SJCRH30 (cell line): Measurements from ENCODE around the gene NOP53. TPM values are rescaled to one million over a fixed set of nuclear protein-coding genes. Genes with fewer than 3 reads are reported as not detected.
"Not testable (repeated sequence)": the region's sequence is repeated elsewhere in the genome, so short reads cannot be mapped to it uniquely, and the experiment has no call there.

Source experiments
- DNase-seq, 2 experiments: peaks; one replicate each; pipeline ENCODE4 v3.0.0-alpha.2; 2015 to 2020
- H3K27ac ChIP-seq: fragments of 250-450 bp; sonication (Bioruptor Pico); 2 replicates; pipeline ENCODE4 v1.5.1; 2020; ENCODE audit warnings: mild to moderate bottlenecking, moderate library complexity
- H3K27me3 ChIP-seq: fragments of 250-450 bp; sonication (Bioruptor Pico); 2 replicates; pipeline ENCODE4 v1.5.1; 2020; ENCODE audit warnings: mild to moderate bottlenecking, moderate library complexity
- H3K36me3 ChIP-seq: fragments of 250-450 bp; sonication (Bioruptor Pico); 2 replicates; pipeline ENCODE4 v1.5.1; 2020; ENCODE audit warnings: mild to moderate bottlenecking, moderate library complexity
- H3K4me1 ChIP-seq: fragments of 250-450 bp; sonication (Bioruptor Pico); 2 replicates; pipeline ENCODE4 v1.5.1; 2020; ENCODE audit warnings: mild to moderate bottlenecking, moderate library complexity
- H3K4me3 ChIP-seq: fragments of 250-450 bp; sonication (Bioruptor Pico); 2 replicates; pipeline ENCODE4 v1.5.1; 2020; ENCODE audit warnings: mild to moderate bottlenecking, moderate library complexity
- H3K9me3 ChIP-seq: fragments of 250-450 bp; sonication (Bioruptor Pico); replicated peaks from 2 replicates; pipeline ENCODE4 v1.5.1; 2020; ENCODE audit warnings: mild to moderate bottlenecking, moderate library complexity
- total RNA-seq: library from RNA; depleted of rRNA; stranded (reverse); fragments of >200 nt; shearing (Covaris generic); gene quantifications from 2 replicates; pipeline ENCODE4 v1.2.3, GENCODE V29; 2014

Gene NOP53
- total RNA-seq, 1 experiment from 2014 or later: 194 TPM

DNA sequence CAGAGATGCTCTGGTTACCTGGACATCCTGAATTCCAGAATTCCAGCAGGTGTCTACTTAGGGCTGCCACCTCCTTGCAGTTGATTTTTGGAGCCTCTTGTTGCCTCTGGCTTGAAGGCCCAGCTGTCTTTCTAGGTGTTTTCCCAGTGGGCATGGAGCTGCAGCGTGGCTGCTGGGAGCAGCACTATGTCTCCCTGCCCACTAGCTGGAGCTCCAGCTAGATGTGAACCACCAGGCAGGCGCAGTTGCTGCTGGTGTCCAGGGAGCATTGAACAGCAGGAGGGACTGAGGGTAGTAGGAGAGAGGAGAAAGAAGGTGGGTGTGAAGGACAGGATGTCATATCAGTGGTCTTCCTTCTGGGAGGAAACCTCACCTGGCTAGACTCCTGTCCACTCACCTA lies 23.3 kb downstream of the NOP53 start:
- peaks cover 11% of the 10 kb centered on the region for H3K4me1 ChIP-seq
- H3K9me3 ChIP-seq: no peaks in the 10 kb centered on the region
- H3K4me3 ChIP-seq: no peak overlapping the region
- no peak overlapping the region for H3K27ac ChIP-seq
- H3K27me3 ChIP-seq: no peaks in the 10 kb centered on the region
- no peaks in the 10 kb centered on the region for H3K36me3 ChIP-seq
- no peak for DNase-seq

DNA sequence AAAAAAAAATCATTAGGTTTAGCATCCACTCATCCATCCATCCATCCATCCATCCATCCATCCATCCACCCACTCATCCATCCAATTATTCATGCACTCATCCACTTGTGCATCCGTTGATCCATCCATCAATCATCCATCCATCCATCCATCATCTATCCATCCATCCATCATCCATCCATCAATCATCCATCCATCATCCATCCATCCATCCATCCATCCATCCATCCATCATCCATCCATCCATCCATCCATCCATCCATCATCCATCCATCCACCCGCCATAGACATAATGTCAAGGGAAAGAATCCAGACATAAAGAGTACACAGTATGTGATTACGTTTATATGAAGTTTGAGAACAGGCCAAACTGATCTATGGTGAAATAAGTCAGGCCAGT lies 24.2 kb downstream of the NOP53 start:
- Histone ChIP-seq H3K36me3 (no peaks in the 10 kb centered on the region), H3K27ac (no peak overlapping the region), H3K4me1 (peaks cover 18% of the 10 kb centered on the region), H3K27me3 (no peaks in the 10 kb centered on the region), H3K4me3 (no peak overlapping the region), H3K9me3 (no peaks in the 10 kb centered on the region)
- no peak for DNase-seq

DNA sequence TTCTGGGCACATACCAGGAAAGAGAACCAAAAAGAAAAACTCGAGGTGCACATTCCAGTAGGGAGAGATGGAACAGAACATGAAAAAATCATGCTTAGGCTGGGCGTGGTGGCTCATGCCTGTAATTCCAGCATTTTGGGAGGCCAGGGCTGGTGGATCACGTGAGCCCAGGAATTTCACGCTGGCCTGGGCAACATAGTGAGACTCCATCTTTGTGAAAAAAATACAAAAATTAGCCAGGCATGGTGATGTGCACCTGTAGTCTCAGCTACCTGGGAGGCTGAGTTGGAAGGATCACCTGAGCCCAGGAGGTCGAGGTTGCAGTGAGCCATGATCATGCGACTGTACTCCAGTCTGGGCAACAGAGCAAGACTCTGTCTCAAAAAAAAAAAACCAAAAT lies 25.9 kb downstream of the NOP53 start:
- not testable (repeated sequence) for H3K4me1 ChIP-seq, H3K36me3 ChIP-seq, DNase-seq, H3K9me3 ChIP-seq, H3K27me3 ChIP-seq, H3K27ac ChIP-seq, H3K4me3 ChIP-seq

DNA sequence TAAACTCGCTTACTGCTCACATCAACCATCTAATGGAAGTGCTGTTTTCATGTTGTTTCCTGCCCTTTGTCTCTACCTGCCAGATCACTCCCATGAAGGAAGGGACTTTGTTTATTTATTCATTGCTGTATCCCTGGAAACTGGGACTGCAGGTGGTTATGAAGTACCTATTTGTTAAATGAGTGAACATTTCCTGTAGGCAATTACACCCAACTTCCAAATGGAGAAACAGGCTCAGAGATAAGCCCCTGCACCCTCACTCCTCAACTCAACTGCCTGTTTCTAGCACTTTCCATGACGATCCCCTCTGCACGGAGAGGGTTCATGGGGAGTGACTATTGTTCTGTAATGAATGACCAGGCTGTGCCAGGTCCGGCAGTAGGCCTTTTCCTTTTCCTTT lies 31.2 kb downstream of the NOP53 start:
- Histone ChIP-seq H3K27me3 (no peaks in the 10 kb centered on the region), H3K4me3 (no peak overlapping the region), H3K4me1 (peaks cover 15% of the 10 kb centered on the region), H3K36me3 (no peaks in the 10 kb centered on the region; the same call in none of the 2 replicates), H3K27ac (no peak overlapping the region), H3K9me3 (no peaks in the 10 kb centered on the region)
- no peak for DNase-seq

DNA sequence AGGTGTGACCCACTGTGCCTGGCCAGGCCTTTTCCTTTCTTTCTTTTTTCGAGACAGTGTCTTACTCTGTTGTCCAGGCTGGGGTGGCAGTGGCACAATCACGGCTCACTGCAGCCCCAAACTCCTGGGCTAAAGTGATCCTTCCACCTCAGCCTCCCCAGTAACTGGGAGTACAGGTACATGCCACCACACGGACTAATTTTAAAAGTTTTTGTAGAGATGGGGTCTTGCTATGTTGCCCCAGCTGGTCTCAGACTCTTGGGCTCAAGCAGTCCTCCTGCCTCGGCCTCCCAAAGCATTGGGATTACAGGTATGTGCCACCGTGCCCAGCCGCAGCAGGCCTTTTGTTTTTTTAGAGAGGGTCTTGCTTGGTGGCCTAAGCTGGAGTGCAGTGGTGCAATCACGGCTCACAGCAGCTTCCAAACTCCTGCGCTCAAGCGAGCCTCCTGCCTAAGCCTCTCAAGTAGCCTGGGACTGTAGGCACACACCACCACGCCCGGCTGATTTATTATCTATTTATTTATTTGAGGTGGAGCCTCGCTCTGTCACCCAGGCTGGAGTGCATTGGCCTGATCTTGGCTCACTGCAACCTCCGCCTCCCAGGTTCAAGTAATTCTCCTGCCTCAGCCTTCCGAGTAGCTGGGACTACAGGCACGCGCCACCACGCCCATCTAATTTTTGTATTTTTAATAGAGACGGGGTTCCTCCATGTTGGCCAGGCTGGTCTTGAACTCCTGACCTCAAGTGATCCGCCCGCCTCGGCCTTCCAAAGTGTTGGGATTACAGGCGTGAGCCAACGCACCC lies 32.1 kb downstream of the NOP53 start:
- Histone ChIP-seq H3K4me3 (peak overlapping the region; percentile 78), H3K4me1 (peaks cover 15% of the 10 kb centered on the region)
- H3K27ac ChIP-seq, H3K27me3 ChIP-seq, H3K36me3 ChIP-seq, H3K9me3 ChIP-seq, DNase-seq: not testable (repeated sequence)

DNA sequence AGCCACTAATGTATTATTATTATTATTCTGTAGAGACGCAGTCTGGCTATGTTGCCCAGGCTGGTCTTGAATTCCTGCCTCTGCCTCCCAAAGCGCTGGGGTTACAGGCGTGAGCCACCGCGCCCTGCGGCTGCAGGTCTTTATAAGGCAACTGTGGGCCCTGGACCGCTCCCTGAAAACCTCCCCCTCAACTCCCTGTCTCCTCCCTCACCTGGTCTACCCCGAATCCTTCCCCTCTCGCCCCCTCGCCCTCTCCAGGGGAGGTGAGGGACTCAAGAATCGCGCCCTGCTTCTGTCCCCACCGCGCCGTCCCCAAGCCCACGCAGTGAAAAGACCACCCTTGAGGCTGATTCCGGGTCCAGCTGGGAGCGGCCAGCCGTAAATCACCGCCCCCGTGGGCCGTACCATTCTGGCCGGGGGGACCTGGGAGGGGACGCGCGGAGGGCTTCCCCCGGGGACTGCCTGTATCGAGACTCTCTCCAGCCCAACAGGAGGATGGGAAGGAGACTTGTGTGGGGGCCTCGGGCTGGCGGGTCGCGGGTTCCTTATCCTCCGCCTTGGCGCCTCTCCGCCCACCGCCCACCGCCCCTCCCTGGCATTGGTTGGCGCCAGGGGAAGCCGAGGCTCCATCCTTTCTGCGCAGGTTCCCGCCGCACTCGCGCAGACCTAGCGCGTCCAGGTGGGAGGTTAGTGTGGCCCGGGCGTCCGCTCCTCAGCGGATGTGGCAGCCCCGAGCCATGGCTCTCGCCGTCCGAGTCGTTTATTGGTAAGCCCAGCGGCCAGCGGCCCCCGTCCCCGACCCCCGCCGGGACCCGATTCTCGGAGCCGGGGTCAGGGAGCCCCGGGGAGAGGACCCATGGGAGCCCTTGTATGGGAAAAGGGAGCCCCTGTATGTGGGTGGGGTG lies 33.0 kb downstream of the NOP53 start, which contains the start of gene SELENOW:
TSS of gene SELENOW (plus strand) at position 655 of the 905 bp plus-strand sequence. CDS start at position 738, 83 bp downstream.
- H3K27me3 ChIP-seq: no peaks in the 10 kb centered on the region
- no peaks in the 10 kb centered on the region; the same call in none of the 2 replicates for H3K36me3 ChIP-seq
- peak; percentile 75 to 79 for DNase-seq
- peak within 1 kb of the TSS; percentile 97 for H3K27ac ChIP-seq
- no peaks in the 10 kb centered on the region for H3K9me3 ChIP-seq
- H3K4me1 ChIP-seq: peaks cover 15% of the 10 kb centered on the region
- H3K4me3 ChIP-seq: peak within 1 kb of the TSS; percentile 78

DNA sequence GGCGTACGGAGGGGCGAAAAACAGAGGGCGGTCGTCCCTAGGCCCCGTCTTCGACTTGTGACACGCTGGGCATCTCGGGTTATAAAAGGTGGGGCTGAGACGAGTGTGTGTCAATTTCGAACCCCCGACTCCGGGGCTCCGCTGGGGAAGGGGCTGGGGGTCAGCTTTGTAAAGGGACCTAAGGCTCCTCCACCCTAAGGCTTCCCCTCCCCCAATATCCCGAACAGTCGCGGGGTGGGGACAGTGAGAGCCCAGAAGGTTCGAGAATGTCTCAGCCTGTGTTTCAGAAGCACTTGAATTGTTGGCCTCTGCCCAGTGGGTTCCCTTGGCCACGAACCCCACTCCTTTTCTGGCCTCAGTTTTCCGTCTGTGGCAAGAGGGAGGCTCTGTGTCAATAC lies 33.6 kb downstream of the NOP53 start:
- peak overlapping the region; percentile 78 for H3K4me3 ChIP-seq
- H3K27me3 ChIP-seq: no peaks in the 10 kb centered on the region
- peaks cover 2% of the 10 kb centered on the region for H3K36me3 ChIP-seq
- H3K9me3 ChIP-seq: no peaks in the 10 kb centered on the region
- H3K4me1 ChIP-seq: peaks cover 11% of the 10 kb centered on the region
- no peak for DNase-seq
- H3K27ac ChIP-seq: peak overlapping the region; percentile 97; the same call in 1 of the 2 replicates

DNA sequence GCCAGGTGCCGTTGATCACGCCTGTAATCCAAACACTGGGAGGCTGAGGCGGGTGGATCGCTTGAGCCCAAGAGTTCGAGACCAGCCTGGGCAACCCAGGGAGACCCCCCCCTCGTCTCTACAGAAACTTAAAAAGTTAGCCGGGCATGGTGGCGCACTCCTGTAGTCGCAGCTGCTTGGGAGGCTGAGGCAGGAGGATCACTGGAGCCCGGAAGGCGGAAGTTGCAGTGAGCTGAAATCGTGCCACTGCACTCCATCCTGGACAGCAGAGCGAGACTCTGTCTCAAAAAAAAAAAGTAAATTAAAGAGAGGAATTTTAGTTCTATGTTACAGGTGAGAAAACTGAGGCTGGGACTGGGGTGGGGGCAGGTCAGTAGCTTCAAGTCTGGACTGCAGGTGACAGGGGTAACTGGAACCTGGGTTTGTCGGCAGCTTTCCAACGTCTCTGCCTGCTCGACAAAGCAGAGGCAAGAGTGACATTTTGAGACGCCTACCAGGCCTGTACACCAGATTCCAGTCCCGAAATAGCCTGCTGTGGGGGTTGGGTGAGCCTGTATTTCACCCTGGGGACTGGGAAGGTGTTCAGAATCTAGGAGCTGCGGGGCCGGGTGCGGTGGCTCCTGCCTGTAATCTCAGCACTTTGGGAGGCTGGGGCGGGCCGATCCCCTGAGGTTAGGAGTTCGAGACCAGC lies 34.3 kb downstream of the NOP53 start:
- no peak overlapping the region for H3K27ac ChIP-seq
- peaks cover 7% of the 10 kb centered on the region for H3K4me1 ChIP-seq
- DNase-seq: no peak
- no peaks in the 10 kb centered on the region for H3K9me3 ChIP-seq
- no peaks in the 10 kb centered on the region for H3K27me3 ChIP-seq
- peaks cover 5% of the 10 kb centered on the region for H3K36me3 ChIP-seq
- H3K4me3 ChIP-seq: peak overlapping the region; percentile 78

DNA sequence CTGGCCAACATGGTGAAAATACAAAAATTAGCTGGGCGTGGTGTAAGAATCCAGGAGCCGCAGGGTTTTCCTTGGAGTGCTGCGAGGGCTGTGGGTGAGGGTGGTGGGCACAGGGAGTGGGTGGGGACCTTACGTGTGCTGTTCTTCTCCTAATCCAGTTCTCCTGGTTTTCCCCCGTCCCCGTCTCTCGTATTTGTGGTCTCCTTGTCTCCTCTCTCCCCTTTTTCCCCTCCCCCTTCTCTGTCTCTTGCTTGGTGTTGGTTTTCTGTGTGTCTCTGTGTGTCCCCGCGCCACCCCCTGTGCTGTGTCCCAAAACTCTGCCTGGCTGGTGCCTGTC lies 34.8 kb downstream of the NOP53 start:
- H3K4me3 ChIP-seq: no peak overlapping the region
- peaks cover 7% of the 10 kb centered on the region for H3K4me1 ChIP-seq
- H3K36me3 ChIP-seq: peaks cover 7% of the 10 kb centered on the region
- no peaks in the 10 kb centered on the region for H3K27me3 ChIP-seq
- H3K27ac ChIP-seq: no peak overlapping the region
- no peaks in the 10 kb centered on the region for H3K9me3 ChIP-seq
- no peak for DNase-seq

DNA sequence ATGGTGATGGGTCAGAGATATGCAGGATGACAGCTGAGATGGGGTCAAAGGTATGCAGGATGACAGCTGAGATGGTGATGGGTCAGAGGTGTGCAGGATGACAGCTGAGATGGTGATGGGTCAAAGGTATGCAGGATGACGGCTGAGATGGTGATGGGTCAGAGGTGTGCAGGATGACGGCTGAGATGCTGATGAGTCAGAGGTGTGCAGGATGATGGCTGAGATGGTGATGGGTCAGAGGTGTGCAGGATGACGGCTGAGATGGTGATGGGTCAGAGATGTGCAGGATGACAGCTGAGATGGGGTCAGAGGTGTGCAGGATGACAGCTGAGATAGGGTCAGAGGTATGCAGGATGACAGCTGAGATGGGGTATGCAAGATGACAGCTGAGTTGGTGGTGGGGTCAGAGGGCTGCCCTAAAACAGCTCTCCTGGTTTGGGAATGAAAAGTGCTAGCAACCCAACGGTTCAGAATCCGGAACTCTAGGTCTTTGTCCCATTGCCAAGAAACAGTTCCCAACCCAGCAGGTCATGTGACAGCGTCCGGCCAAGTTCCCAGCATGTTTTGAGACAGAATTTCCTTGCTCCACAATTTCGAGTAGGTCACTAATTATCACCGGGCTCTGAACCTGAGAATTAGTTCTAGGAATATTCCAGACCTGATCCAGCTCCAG lies 36.4 kb downstream of the NOP53 start:
- no peaks in the 10 kb centered on the region for H3K9me3 ChIP-seq
- H3K4me1 ChIP-seq: peaks cover 13% of the 10 kb centered on the region
- H3K27ac ChIP-seq: no peak overlapping the region
- no peak overlapping the region for H3K4me3 ChIP-seq
- DNase-seq: no peak
- peaks cover 11% of the 10 kb centered on the region for H3K36me3 ChIP-seq
- no peaks in the 10 kb centered on the region for H3K27me3 ChIP-seq

DNA sequence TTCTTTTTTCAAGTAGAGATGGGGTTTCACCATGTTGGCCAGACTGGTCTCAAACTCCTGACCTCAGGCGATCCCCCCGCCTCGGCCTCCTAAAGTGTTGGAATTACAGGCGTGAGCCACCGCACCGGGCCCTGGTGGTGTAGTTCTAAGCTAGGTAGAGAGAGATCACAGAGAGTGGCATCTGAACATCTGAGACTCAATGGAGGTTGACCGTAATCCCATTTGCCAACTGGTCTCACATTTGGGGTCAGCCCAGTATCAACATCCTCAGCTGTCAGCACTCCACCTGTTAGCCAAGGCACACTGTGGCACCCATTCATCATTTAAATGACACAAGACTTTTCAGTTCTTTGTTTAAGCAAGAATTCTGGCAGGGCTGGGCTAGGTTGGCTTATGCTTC lies 41.2 kb downstream of the NOP53 start:
- Histone ChIP-seq H3K9me3 (no peaks in the 10 kb centered on the region), H3K4me1 (peaks cover 14% of the 10 kb centered on the region), H3K27ac (peak overlapping the region; percentile 79), H3K4me3 (no peak overlapping the region), H3K36me3 (peaks cover 11% of the 10 kb centered on the region; the same call in 1 of the 2 replicates), H3K27me3 (no peaks in the 10 kb centered on the region)
- DNase-seq: peak; percentile 90 to 96

DNA sequence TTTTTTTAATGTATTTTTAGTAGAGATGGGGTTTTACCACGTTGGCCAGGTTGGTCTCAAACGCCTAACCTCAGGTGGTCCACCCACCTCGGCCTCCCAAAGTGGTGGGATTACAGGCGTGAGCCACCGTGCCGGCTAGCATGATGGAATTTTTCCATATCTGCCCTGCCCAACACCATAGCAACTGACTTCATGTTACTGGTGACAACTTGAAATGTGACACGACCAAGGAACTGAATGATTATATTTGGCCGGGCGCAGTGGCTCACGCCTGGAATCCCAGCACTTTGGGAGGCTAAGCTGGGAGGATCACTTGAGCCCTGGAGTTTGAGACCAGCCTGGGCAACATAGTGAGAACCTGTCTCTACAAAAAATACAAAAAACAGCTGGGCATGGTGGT lies 42.0 kb downstream of the NOP53 start:
- not testable (repeated sequence) for H3K4me3 ChIP-seq, H3K9me3 ChIP-seq, H3K27me3 ChIP-seq
- peak overlapping the region; percentile 79 for H3K27ac ChIP-seq
- H3K36me3 ChIP-seq: peaks cover 11% of the 10 kb centered on the region; the same call in 1 of the 2 replicates
- peak in 1 of 2 experiments; percentile 32 for DNase-seq
- H3K4me1 ChIP-seq: peaks cover 14% of the 10 kb centered on the region

DNA sequence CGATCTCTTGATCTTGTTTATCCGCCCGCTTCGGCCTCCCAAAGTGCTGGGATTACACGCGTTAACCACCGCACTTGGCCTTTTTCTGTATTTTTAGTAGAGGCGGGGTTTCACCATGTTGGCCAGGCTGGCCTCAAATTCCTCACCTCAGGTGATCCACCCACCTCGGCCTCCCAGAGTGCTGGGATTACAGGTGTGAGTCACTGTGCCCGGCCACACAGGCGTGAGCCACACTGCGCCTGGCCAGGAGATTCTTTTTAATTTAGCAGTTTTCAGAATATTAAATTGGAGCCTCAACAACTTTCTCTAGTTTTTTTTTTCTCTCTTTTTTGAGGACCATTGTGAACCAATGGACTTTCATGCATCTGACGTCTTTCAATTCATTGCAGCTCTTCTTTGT lies 44.5 kb downstream of the NOP53 start:
- H3K9me3 ChIP-seq, H3K27ac ChIP-seq, H3K4me3 ChIP-seq, H3K36me3 ChIP-seq, DNase-seq, H3K27me3 ChIP-seq: not testable (repeated sequence)
- H3K4me1 ChIP-seq: peaks cover 14% of the 10 kb centered on the region

DNA sequence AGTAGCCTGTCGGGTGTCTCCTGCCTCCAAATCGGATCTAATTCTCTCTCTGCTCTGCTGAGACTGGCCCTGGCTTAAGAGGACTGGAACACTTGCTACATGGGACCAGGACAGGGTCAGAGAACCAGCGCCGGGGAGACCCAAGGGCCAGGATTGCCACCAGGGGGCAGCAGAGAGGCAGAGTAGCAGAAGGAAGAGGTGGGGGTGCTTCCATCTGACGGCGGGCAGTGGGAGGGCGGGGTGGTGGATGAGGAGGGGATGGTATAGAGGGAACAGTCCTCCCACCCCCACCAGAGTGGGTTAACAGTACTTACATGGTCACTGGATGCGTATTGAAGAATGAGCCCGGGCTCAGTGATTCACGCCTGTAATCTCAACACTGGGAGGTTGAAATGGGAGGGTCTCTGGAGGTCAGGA lies 45.1 kb downstream of the NOP53 start:
- H3K27ac ChIP-seq: no peak overlapping the region
- no peak overlapping the region for H3K4me3 ChIP-seq
- H3K9me3 ChIP-seq: peaks cover 4% of the 10 kb centered on the region
- peaks cover 1% of the 10 kb centered on the region; the same call in 1 of the 2 replicates for H3K36me3 ChIP-seq
- peaks cover 14% of the 10 kb centered on the region for H3K4me1 ChIP-seq
- peak; percentile 71 to 72 for DNase-seq
- no peaks in the 10 kb centered on the region for H3K27me3 ChIP-seq
